ENCODE data around the gene CLEC4G. TPM values are rescaled to one million over a fixed set of nuclear protein-coding genes. Genes with fewer than 3 reads are reported as not detected.

The CLEC4G gene, protein sequence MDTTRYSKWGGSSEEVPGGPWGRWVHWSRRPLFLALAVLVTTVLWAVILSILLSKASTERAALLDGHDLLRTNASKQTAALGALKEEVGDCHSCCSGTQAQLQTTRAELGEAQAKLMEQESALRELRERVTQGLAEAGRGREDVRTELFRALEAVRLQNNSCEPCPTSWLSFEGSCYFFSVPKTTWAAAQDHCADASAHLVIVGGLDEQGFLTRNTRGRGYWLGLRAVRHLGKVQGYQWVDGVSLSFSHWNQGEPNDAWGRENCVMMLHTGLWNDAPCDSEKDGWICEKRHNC
- total RNA-seq (ENCODE audit: low replicate concordance): not detected in 2 replicates
- long read RNA-seq: 0 reads

DNA sequence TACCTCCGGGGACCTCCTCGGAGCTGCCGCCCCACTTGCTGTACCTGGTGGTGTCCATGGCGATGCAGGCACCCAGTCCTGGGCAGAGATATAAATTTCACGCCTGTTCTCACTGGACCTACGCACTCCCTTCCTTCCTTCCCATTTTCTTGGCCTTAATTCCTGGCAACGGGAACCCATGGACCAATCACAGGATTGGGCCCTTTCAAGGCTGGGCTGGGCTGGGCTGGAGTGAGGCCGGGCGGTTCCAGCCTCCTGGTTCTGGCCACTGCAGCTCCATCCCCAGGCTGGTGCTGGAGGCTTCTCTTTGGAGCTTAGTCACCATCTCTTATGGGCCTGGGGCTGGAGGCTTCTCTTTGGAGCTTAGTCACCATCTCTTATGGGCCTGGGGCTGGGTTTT, at the start of gene CLEC4G:
TSS of gene CLEC4G (minus strand) at position 66 of the 400 bp plus-strand sequence. CDS start at position 58, 8 bp downstream.
- DNase-seq (ENCODE audit: extremely low spot score, unreplicated experiment): no peak
- Mint-ChIP-seq H3K36me3 (no peaks in the 10 kb centered on the region), H3K27ac (no peak within 1 kb of the TSS), H3K27me3 (peaks cover 79% of the 10 kb centered on the region), H3K9me3 (no peaks in the 10 kb centered on the region), H3K4me1 (ENCODE audit: unreplicated experiment) (no peaks in the 10 kb centered on the region), H3K4me3 (no peak within 1 kb of the TSS)
- TF ChIP-seq, protein P1, sequence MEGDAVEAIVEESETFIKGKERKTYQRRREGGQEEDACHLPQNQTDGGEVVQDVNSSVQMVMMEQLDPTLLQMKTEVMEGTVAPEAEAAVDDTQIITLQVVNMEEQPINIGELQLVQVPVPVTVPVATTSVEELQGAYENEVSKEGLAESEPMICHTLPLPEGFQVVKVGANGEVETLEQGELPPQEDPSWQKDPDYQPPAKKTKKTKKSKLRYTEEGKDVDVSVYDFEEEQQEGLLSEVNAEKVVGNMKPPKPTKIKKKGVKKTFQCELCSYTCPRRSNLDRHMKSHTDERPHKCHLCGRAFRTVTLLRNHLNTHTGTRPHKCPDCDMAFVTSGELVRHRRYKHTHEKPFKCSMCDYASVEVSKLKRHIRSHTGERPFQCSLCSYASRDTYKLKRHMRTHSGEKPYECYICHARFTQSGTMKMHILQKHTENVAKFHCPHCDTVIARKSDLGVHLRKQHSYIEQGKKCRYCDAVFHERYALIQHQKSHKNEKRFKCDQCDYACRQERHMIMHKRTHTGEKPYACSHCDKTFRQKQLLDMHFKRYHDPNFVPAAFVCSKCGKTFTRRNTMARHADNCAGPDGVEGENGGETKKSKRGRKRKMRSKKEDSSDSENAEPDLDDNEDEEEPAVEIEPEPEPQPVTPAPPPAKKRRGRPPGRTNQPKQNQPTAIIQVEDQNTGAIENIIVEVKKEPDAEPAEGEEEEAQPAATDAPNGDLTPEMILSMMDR (conservative IDR thresholded peaks at IDR 0.05): no peak

DNA sequence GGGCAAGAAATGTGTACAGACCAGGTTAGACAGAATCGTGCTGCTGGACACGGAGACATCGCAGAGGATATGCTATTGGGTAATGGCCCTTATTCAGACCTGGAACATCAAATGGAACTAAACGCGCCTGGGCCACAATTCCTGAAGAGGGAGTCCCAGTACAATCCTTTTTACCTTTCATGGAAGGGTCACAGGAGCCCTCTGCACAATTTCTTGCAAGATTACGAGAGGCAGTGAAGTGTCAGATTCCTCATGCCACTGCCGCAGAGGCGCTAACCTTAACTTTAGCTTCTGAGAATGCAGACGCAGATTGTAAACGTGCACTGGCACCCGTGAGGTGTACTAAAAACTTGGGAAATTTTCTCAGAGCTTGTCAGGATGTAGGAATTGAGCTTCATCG, 49.2 kb upstream of the CLEC4G start:
- H3K4me1 Mint-ChIP-seq (ENCODE audit: unreplicated experiment): no peaks in the 10 kb centered on the region
- TF ChIP-seq, protein P1 (conservative IDR thresholded peaks at IDR 0.05): no peak
- no peak overlapping the region for H3K27ac Mint-ChIP-seq
- H3K36me3 Mint-ChIP-seq: no peaks in the 10 kb centered on the region
- H3K4me3 Mint-ChIP-seq: no peak overlapping the region
- DNase-seq (ENCODE audit: extremely low spot score, unreplicated experiment): no peak
- H3K9me3 Mint-ChIP-seq: peaks cover 7% of the 10 kb centered on the region
- peaks cover 66% of the 10 kb centered on the region for H3K27me3 Mint-ChIP-seq

DNA sequence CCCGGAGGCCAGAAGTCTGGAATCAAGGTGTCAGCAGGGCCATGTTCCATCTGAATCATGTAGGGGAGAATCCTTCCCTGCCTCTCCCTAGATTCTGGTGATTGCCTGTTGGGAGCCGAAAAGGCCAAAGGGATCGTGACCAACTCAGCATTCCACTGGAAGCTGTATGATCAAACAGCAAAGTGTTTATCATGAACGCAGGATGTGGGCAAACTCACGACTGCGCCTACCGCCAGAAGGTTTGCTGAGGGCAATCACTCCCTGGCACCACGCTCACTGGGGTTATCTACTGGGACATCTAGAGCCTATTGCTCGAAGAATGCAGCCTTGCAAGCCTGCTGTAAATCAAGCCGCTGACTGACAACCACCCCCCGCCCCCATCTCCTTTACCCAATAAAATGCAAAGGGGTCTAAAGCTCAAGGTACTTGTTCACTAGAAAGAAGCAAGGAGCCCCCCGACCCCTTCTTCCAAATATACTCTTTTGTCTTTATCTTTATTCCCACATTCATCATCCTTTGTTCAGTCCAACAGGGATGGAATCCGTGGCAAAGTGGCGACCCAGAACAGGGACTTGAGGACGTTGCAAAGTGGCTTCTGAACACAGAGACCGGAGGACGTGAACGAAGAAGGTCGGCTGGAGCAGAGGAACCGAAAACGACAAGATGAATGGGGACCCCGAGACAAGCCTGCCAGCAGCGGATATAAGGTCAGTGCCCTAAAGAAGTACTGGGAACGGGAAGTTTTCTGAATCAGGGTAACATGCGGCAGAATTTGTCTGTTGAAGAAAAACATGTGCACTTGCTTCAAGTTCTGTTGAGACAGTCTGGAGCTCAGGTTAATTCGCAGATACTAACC, 47.9 kb upstream of the CLEC4G start:
- peaks cover 56% of the 10 kb centered on the region for H3K27me3 Mint-ChIP-seq
- no peaks in the 10 kb centered on the region for H3K4me1 Mint-ChIP-seq (ENCODE audit: unreplicated experiment)
- H3K4me3 Mint-ChIP-seq: no peak overlapping the region
- TF ChIP-seq, protein P1 (conservative IDR thresholded peaks at IDR 0.05): no peak
- DNase-seq (ENCODE audit: extremely low spot score, unreplicated experiment): no peak
- no peaks in the 10 kb centered on the region for H3K36me3 Mint-ChIP-seq
- peaks cover 7% of the 10 kb centered on the region for H3K9me3 Mint-ChIP-seq
- no peak overlapping the region for H3K27ac Mint-ChIP-seq

DNA sequence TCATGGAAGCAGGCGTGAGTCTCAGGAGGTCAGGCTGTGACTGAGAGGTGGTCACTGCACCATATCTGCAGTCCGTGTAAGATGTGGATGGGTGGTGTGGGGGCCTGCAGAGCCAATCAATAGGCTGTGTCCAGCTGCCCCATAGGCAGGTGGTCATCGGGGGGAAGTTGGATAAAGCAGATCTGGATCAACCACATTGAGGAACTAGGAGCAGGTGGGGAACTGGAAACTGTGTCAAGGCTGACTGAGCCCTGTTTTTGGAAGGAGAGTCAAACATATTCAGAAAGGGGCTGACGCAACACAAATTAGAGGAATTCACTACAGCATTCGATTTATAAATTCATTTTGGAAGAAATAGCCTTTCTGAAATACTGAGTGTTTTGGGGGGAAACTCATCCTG, 46.2 kb upstream of the CLEC4G start:
- Mint-ChIP-seq H3K27ac (no peak overlapping the region), H3K4me1 (ENCODE audit: unreplicated experiment) (no peaks in the 10 kb centered on the region), H3K36me3 (no peaks in the 10 kb centered on the region), H3K9me3 (no peaks in the 10 kb centered on the region), H3K4me3 (no peak overlapping the region), H3K27me3 (peaks cover 39% of the 10 kb centered on the region)
- DNase-seq (ENCODE audit: extremely low spot score, unreplicated experiment): no peak
- TF ChIP-seq, protein P1 (conservative IDR thresholded peaks at IDR 0.05): no peak

DNA sequence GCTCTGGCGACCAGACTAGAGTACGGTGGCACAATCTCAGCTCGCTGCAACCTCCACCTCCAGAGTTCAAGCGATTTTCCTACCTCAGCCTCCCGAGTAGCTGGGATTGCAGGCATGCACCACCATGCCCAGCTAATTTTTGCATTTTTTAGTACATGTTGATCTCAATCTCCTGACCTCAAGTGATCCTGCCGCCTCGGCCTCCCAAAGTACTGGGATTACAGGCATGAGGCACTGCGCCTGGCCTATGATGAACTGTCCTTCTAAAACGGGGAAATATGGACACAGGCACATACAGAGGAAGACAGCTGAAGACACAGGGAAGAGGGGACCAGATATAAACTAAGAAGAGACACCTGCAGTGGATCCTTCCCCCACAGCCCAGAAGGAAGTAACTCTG, 43.9 kb upstream of the CLEC4G start:
- H3K4me3 Mint-ChIP-seq: no peak overlapping the region
- peaks cover 28% of the 10 kb centered on the region for H3K27me3 Mint-ChIP-seq
- no peak for DNase-seq (ENCODE audit: extremely low spot score, unreplicated experiment)
- H3K36me3 Mint-ChIP-seq: no peaks in the 10 kb centered on the region
- H3K27ac Mint-ChIP-seq: no peak overlapping the region
- peaks cover 6% of the 10 kb centered on the region for H3K4me1 Mint-ChIP-seq (ENCODE audit: unreplicated experiment)
- no peaks in the 10 kb centered on the region for H3K9me3 Mint-ChIP-seq
- TF ChIP-seq, protein P1 (conservative IDR thresholded peaks at IDR 0.05): no peak

Data from type B pancreatic cell (in vitro differentiated cells).